ENCODE measurements around the gene TASP1.
"Not testable (repeated sequence)": the region's sequence is repeated elsewhere in the genome, so short reads cannot be mapped to it uniquely, and the experiment has no call there.

The TASP1 gene

DNA sequence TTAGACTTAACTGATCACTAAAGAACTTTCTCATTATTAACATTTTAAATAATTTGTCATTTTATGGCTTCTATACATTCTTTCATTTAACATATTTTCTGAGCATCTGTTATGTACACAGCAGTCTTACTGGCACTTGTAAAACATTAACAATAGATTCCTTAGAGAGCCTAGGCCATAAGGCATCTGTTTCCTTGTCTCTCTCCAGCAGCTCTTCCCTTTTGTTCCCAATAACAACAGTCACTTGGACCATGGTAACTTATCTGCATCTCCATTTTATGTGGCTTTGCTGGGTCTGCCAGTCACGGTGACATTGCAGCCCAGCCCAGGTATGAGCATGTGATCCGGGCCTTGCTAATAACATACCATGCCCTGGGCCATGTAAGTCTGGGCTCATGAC is 11.7 kb upstream of the TASP1 start:
- DNase-seq (ENCODE audit: low read depth in 3 of 3, low spot score in 1 of 3) = no peak

DNA sequence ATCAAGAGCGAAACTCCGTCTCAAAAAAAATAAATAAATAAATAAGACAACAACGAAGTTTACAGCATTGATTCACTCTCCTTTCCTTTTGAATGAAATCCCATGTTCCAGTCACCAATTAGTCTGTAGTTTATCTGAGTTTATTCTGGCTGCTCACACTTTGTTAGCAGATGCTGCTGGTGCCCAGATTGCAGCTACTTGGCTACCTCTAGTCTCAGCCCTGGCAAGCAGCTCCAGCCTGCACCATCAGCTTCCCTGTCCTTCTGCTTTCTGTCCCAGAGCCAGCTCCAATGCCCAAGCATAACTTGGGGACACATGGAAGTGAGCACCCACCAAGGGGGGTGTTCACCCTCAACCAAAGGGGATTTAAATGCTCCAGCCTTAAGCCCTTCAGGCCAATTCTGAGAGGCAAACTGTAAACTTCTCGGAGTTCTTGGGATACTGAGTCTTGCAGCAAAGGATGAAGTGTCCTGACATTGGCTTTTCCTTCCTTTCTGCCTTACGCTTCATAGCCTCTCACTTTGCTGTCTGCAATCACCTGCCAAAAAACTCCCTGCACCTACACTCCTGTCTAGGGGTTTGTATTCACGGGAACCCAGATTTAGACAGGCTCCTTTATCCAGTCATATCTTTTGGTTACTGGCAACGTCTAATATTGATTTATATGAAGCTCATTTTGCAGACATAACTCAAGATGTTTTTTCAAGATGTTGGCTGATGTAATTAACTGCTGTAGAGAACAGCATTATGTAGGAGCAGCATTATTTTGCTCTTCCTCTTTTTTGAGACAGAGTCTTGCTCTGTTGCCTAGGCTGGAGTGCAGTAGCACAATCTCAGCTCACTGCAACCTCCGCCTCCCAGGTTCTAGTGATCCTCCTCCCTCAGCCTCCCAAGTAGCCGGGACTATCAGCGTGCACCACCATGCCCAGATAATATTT is 9.8 kb upstream of the TASP1 start:
- no peak for DNase-seq (ENCODE audit: low read depth in 3 of 3, low spot score in 1 of 3)

DNA sequence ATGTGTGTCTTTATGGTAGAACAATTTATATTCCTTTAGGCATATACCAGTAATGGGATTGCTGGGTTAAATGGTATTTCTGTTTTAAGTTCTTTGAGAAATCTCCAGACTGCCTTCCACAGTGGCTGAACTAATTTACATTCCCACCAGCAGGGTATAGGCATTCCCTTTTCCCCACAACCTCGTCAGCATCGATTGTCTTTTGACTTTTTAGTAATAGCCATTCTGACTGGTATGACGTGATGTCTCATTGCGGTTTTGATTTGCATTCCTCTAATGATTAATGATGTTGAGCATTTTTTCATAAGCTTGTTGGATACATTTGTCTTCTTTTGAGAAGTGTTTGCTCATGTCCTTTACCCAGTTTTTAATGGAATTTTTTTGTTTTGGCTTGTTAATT is 5.3 kb upstream of the TASP1 start:
- DNase-seq (ENCODE audit: low read depth in 3 of 3, low spot score in 1 of 3) = no peak

DNA sequence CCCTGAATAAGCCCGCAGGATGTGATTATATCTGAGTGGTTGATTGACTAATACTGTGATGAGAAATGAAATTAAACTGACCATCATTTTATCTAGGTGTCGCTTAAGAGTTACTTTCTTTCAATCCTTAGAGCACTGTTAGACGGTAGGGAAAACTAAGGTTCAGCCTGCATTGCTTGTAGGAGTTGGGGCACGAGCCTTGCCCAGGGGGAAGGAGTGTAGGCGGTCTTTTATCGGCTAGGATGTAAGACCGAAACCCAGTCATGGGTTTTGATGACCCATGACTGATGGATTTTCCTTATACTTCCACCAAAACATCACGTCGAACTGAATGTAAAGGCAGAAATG is 392 bp upstream of the TASP1 start:
- no peak for DNase-seq (ENCODE audit: low read depth in 3 of 3, low spot score in 1 of 3)

DNA sequence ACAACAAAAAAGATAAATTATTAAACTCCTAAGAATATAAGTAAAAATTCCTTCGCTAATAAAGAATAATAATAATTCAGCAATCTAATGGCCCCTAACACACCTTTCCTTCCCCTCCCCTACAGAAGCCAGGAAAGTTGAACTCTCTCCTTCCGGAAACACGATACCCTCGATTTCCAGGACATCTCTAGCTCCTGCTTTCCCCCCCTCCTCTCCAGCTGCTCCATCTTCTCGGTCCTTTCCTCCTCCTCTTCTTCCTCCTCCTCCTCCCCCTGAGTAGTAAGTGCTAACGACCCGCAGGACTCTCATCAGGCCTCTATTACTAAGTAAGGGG is 603 bp downstream of the TASP1 start:
- no peak for DNase-seq (ENCODE audit: low read depth in 3 of 3, low spot score in 1 of 3)

DNA sequence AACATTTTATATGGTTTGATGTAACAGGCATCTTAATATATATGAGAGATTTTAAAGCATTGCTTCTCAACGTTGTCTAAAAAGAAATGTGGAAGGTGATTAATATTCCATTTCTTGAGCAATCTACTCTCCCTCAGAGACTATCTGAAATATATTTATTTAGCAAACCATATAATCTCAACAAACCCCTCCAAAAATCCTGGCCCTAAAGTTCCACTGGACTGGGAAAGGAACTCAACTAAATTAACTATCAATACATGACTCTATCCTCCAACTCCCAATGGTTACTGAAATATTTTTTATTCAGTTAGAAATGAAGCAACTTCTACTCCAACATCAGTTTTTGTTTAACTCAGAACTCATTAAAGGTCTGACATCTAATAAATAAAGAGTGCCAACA is 6.3 kb downstream of the TASP1 start:
- DNase-seq (ENCODE audit: low read depth in 3 of 3, low spot score in 1 of 3) = no peak

DNA sequence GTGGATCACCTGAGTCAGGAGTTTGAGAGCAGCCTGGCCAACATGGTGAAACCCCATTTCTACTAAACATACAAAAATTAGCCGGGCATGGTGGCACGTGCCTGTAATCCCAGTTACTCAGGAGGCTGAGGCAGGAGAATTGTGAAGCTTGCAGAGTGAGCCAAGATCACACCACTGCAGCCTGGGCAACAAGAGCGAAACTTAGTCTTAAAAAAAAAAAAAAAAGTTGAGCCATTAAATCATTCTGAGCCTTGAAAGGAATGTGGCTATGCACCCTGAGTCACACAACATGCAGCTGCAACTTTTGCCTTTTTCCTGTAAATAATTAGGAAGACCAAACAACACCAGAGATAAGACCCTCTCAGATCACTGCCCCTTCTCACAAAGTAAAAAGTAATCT is 11.2 kb downstream of the TASP1 start:
- DNase-seq (ENCODE audit: low read depth in 3 of 3, low spot score in 1 of 3) = not testable (repeated sequence)

DNA sequence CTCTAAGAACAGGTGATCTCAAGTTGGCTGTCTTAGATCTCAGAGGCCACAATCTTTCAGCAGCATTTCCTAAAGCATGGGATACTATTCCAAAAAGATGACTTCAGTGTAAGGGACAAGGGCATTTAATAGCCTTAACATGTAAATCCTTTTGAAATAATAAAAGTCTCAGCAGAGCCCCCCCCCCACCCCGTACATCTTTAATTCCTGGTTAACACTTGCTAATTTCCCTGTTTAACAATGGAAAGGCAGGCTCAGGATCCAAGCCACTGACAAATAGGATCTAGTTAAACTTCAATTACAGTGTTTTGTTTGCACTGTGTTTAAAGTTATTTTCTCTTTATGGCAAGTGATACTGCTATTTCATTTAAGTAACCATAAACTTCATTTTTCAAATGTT is 12.0 kb downstream of the TASP1 start:
- no peak for DNase-seq (ENCODE audit: low read depth in 3 of 3, low spot score in 1 of 3)

DNA sequence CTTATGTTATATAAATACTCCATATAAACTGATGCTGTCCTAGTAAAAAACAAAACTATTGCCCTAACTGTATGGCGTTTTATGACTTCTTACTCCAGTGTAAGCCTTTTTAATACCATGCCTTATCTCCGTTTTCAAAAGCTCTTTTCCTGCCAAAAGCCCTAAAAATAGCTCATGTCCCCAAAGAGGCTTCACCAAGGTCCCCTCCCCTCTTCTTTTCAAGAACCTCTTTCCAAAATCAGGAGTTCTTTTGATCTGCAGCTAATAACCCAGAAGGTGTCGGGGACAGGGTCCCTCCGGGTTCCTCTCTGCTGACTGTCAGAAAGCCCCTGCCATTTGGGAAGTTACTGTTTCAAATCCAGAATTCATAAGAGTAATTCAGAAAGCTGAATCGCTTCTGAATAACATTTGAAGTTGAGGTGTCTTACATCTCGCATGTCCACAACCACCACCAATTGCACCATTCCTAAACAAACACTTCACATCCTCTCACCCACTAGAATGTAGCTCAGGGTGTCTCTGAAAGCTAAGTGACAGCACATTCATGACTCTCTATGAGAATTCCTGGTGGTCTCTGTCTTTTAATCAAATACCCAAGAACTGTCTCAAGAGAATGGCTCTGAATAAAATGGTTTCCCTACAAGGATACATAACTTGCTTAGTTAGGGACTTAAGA is 13.3 kb downstream of the TASP1 start:
- DNase-seq (ENCODE audit: low read depth in 3 of 3, low spot score in 1 of 3) = no peak

DNA sequence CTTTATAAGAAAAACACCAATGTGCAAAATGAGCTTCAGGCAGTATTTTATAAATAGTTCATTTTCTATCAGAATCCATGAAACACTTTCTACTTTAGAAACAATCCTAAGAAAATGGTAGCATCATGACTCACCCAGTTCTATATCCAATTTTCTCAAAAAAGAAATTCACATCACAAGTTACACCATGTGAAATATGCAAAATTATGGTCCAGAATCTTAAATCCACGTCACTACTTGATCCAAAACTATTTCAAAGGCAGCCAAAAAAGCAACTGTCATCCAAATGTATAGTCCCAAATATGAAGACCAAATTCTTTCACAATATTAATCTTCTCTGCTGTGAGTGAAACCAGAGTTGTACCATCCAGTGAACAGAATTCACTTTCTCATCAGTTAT is 19.3 kb downstream of the TASP1 start:
- DNase-seq (ENCODE audit: low read depth in 3 of 3, low spot score in 1 of 3) = not testable (repeated sequence)

DNA sequence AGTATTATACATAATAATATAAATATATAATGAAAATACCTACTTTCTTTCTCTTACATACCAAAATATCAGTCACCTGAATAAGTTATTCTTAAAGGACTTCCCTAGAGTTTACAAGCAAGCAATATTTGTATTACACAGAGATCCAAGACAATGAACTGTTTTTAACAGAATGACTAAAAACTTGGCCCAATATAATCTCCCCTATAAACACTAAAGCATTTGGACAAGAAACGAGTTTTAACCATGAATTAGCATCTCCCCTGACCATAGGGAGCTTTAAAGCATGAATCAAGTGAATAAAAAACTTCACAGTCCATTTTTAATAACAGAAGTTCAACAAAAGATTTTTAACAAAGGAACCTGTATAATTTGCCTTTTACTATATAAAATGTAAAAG is 20.3 kb downstream of the TASP1 start:
- not testable (repeated sequence) for DNase-seq (ENCODE audit: low read depth in 3 of 3, low spot score in 1 of 3)

DNA sequence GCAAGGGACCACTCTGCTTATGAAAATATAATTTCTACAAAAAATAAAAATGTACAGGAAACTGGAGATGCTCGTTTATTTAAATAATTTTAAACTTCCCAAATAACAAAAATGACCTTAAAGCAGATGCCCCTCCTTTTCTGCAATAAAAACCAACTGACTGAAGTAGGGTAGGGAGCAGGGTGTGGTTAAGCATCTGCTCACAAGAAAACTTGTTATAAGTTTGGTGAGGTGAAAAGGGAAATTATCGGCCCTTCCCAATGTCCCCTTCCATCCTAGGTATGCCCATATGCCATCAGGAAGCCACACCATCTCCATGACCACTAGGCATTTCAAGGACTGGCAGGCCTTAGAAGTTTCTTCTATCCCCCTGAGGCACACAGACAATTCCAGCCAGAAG is 21.1 kb downstream of the TASP1 start:
- not testable (repeated sequence) for DNase-seq (ENCODE audit: low read depth in 3 of 3, low spot score in 1 of 3)

DNA sequence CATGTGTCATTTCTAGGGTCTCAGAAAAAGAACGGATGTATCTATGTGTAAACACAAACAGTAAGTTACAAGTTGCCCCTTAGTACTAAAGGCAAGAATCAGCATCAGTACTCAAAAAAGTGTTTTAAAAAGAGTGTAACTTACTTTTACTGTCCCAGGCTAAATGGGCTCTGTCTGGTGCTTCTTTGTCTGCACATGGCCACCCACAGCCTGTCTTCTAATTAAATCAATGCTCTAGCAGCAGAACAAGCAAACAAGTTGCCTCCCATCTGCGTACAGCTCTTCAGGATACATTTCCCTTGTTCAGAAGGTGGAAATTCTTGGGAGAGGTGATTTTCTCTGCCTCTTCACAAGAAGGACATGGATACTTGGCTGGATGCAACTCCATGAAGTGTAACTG is 22.0 kb downstream of the TASP1 start:
- DNase-seq (ENCODE audit: low read depth in 3 of 3, low spot score in 1 of 3) = not testable (repeated sequence)

DNA sequence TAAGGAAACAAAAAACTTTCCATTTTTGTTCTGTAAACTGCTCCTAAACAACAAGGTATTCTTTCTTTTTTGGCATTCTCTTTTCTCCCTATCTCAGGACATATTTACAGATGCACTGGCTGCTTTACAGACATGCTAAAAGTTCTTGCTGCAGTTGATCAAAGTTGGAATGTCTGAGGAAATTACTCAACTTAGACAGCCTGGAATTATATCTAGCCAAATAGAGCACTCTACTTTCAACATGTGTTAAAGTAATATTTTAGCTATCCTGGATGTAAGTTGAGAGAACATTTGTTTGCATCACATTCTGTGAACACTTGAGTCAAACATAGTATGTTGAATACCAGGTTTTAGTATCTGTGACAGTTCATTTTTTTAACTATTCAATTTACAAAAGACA is 24.8 kb downstream of the TASP1 start:
- no peak for DNase-seq (ENCODE audit: low read depth in 3 of 3, low spot score in 1 of 3)

DNA sequence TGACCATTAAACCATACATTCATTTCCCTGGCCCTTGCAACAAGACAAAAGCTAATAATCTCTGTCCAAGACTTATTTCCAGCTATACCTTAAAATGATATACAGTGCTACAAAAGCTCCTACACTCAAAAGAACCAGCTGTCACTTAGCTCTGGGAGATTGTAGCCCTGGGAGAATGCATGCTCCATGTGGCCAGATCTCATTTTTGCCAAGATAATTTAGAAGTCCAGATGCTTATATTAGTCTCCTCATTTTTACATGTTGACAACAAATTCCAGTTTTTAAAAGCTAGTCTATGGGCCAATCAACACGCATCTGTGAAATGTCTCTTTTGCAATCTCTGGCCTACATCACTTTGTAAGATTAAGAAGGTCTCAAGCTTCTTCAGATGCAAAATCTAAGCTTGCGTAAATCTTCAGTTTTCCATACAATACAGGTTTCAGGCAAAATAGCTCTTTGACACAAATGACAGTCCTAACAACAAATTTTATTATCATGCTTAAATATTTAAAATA is 27.1 kb downstream of the TASP1 start:
- DNase-seq (ENCODE audit: low read depth in 3 of 3, low spot score in 1 of 3) = no peak

DNA sequence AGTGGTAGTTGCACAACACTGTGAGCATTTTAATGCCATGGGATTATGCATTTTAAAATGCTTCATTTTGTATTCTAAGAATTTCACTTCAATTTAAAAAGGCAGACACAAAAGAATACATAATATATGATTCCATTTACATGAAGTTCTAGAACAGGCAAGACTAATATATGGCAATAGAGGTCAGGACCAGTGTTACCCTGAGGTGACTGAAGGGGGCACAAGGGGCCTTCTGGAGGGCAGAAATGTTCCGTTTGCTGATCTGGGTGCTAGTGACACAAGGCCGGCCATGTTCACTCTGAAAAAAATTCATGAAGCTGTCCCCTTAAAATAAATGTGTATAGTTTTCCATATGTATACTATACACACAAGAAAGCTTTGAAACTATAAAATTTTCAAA is 28.5 kb downstream of the TASP1 start:
- no peak for DNase-seq (ENCODE audit: low read depth in 3 of 3, low spot score in 1 of 3)

DNA sequence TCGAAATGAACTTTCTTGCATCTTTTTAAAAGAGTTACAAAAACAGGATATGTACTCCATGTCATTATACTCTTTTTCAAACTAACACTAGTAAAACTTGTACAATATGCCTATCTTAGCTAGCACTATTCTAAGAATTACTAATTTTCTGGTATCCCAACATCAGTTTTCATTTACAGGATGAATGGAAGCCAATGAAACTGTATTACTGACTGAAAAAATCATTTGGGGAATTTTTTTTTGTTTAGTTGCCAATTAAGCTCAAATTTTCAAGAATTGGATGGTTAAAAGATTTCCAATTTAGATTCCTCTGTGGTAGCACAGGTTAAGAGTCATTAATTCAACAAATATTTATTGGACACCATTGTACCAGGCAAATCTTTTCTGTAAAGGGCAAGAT is 30.7 kb downstream of the TASP1 start:
- no peak for DNase-seq (ENCODE audit: low read depth in 3 of 3, low spot score in 1 of 3)

DNA sequence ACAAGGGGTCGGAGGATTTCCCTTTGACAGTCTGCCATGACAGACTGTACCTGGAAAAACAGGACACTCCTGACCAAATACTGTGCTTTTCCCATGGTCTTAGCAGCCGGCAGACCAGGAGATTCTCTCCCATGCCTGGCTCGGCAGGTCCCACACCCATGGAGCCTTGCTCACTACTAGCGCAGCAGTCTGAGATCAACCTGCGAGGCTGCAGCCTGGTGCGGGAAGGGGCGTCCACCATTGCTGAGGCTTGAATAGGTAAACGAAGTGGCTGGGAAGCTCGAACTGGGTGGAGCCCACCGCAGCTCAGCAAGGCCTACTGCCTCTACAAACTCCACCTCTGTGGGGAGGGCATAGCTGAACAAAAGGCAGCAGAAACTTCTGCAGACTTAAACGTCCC is 45.3 kb downstream of the TASP1 start:
- not testable (repeated sequence) for DNase-seq (ENCODE audit: low read depth in 3 of 3, low spot score in 1 of 3)

DNA sequence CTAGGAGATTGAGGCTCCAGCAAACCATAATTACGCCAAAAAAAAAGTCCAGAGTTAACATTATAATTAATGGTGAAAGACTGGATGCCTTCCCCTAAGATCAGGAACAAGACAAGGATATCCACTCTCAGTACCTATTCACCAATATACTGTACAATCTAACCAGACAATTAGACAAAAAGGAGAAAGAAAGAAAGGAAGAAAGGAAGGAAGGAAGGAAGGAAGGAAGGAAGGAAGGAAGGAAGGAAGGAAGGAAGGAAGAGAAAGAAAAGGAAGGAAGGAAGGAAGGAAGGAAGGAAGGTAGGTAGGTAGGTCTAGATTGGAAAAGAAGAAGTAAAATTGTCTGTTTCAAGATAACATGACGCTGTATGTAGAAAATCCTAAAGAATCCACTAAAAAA is 50.7 kb downstream of the TASP1 start:
- DNase-seq (ENCODE audit: low read depth in 3 of 3, low spot score in 1 of 3) = no peak

DNA sequence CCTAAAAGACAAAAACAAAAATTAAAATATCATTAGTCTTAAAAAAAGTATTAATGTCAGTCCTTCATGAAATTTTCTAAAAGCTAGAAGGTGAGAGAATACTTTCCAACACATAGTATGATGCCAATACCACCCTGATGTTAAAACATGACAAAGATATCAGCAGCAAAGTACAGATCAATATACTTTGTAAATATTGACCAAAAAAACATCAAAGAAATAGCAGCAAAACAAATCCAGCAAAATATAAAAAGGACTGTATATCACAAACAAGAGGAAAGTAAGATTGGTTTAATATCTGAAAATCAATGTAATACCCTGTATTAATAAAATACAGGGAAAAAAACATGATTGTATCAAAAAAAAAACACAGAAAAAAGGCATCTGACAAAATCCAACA is 51.4 kb downstream of the TASP1 start:
- no peak for DNase-seq (ENCODE audit: low read depth in 3 of 3, low spot score in 1 of 3)

DNA sequence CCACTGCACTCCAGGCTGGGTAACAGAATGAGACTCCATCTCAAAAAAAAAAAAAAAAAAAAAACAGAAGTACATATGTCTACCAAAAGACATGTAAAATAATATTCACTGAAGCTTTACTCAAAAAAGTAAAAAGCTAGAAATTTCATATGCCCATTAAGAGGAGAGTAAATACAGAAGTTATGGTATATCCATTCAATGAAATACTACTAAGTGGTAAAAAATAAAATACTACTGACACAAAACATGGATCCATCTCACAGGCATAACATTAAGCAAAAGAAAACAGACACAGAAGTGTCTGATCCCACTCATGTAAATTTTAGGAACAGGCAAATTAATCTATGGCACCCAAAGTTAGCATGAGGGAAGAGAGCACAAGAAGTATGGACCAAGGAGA is 52.6 kb downstream of the TASP1 start:
- no peak for DNase-seq (ENCODE audit: low read depth in 3 of 3, low spot score in 1 of 3)

DNA sequence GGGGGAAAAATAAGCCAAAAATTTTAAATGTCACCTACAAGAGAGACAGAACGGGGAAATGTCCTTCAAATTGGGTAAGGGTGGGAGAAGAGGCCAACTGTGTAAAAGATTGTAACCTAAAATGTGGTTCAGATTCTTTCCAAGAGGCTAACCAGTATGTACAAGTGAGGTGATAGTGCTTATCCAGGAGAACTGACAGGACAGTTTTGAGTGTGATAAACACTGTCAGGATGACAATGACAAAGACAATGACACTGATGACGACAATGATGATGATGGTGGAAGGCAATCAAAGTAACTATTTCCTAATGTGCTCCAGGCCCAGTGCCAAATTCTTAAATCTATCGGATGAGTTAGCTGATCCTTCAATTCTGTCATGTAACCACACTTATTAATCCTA is 57.3 kb downstream of the TASP1 start:
- no peak for DNase-seq (ENCODE audit: low read depth in 3 of 3, low spot score in 1 of 3)

DNA sequence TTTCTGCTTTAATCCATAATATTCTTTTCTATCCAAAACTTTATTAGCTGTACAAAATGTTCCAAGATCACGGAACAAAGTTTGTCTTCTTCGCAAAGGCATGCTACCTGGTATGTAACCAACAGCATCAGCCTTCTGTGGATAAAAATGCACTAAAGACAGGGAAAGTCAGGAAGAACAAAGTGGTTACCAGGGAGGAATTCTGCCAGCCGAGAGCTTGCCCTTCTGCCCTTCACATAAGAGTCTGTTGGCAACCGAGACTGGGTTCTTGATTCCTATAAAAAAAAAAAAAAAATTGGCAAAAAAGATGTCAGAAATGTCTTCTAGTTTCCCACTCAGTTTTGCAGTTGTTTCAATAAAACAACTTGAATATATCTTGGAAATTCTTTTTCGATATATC is 58.0 kb downstream of the TASP1 start:
- DNase-seq (ENCODE audit: low read depth in 3 of 3, low spot score in 1 of 3) = no peak
